Heart right ventricle (tissue), 16 donors: Measurements from ENCODE around the gene TRIM27. TPM values are rescaled to one million over a fixed set of nuclear protein-coding genes. Genes with fewer than 3 reads are reported as not detected.

Source experiments
- ATAC-seq, 8 donors: fragments of 200-7000 bp; cut with Tn5 transposase; one replicate each; pipeline ENCODE4 v1.9.1; 2020; ENCODE audit warnings: mild to moderate bottlenecking in 8 of 8, moderate library complexity in 8 of 8, moderate number of reproducible peaks in 1 of 8
- DNase-seq, 2 donors: peaks; one replicate each; pipeline ENCODE4 v3.0.0-alpha.2; 2020
- H3K27ac ChIP-seq, 10 donors: fragments of 200-600 bp; sonication (generic) in 2 of 10; one replicate each; pipeline versions ENCODE4 v1.5.0 to v1.8.0; 2020 to 2022; ENCODE audit warnings: mild to moderate bottlenecking in 3 of 10
- H3K27me3 ChIP-seq, 7 donors: fragments of 200-600 bp; one replicate each; pipeline ENCODE4 v1.8.0; 2021 to 2022; ENCODE audit warnings: mild to moderate bottlenecking in 2 of 7
- H3K36me3 ChIP-seq, 9 donors: fragments of 200-600 bp; sonication (generic) in 1 of 9; one replicate each; pipeline versions ENCODE4 v1.5.0 to v1.8.0; 2020 to 2022; ENCODE audit warnings: mild to moderate bottlenecking in 2 of 9
- H3K4me1 ChIP-seq, 9 donors: fragments of 200-600 bp; sonication (generic) in 1 of 9; one replicate each; pipeline versions ENCODE4 v1.5.0 to v1.8.0; 2020 to 2022; ENCODE audit warnings: mild to moderate bottlenecking in 4 of 9
- H3K4me3 ChIP-seq, 10 donors: fragments of 200-600 bp; sonication (generic) in 2 of 10; one replicate each; pipeline versions ENCODE4 v1.5.0 to v1.8.0; 2020 to 2022; ENCODE audit warnings: mild to moderate bottlenecking in 7 of 10, moderate library complexity in 2 of 10
- H3K9me3 ChIP-seq, 11 donors: fragments of 200-600 bp in 10 of 11; sonication (generic) in 2 of 11; one replicate each; pipeline versions ENCODE4 v1.5.0 to v1.8.0; 2013 to 2022; ENCODE audit warnings: mild to moderate bottlenecking in 2 of 11, control low read depth in 1 of 11, moderate library complexity in 1 of 11
- WGBS, 2 donors: extraction: QIAGEN DNeasy Blood & Tissue Kit; methylation state at CpG; one replicate each; pipeline ENCODE4 v1.1.7; 2013; ENCODE audit warnings: inconsistent platforms in 1 of 2; 5-methylcytosine and 5-hydroxymethylcytosine counted together
- intact Hi-C, 10 donors: fragments of 100-400 bp; cut with DNase I; formaldehyde crosslinking; loops; one replicate each; pipeline versions ENCODE4 v1.11.1 to v1.14.2; 2022
- polyA plus RNA-seq, 2 donors: library from polyadenylated mRNA; stranded (reverse); fragments of 200-250 nt; gene quantifications; one replicate each; pipeline ENCODE4 v1.2.3, GENCODE V29; 2013
- total RNA-seq, 10 donors: library from RNA; stranded (reverse); fragmentation: NEBNext Ultra II Directional in 3 of 10; extraction: Animal tissue kit (Norgen Biotek cat#: 25700) in 3 of 10; gene quantifications; one replicate each; pipeline versions ENCODE4 v1.2.1 to v1.2.4, GENCODE V29; 2021 to 2023
- TF ChIP-seq, protein P1 (sequence below), 9 donors: fragments of 200-600 bp; sonication (generic) in 2 of 9; IDR thresholded peaks; one replicate each; pipeline versions ENCODE4 v1.5.0 to v1.8.0; 2021 to 2022; ENCODE audit warnings: antibody characterized with exemption in 9 of 9, mild to moderate bottlenecking in 5 of 9, moderate library complexity in 1 of 9
- donor health status: Arrhythmogenic right ventricular cardiomyopathy.
- donor health status: ischemic (EF 13 %, LVEDD 7.1; RV severe dilation, severe dysfunction).
- donor health status: healthy with polysubstance abuse.
- donor health status: DM: no; HTN: yes; CAD: no.
- donor health status: DM: no; HTN: no; CAD: no.
- donor health status: ischemic (EF 25% LVEDD 6.9; RV normal size, moderate dysfunction).
- donor health status: ischemic (EF 25% LVEDD 5.7; RV mildly dilated, moderate dysfunction).
- donor health status: healthy.
- donor health status: DM: yes; HTN: yes; CAD: no.
- donor health status: Ischemic cardiomyopathy.
- donor health status: ischemic (EF 35%, LVEDD 5.7; RV mildly dilated, moderate dysfunction).
- donor health status: nonischemic (EF 11% LVEDD 7.7; RV severe dilation, severe dysfunction).
- donor health status: DM: yes; HTN: yes; CAD: no.
- donor health status: PGD.
- donor health status: ischemic (EF 29% LVEDD 5.4; RV normal size, mild dysfunction).
- donor health status: nonischemic (EF 23%, LVEDD 6.1; RV moderate dilation, normal function).

TRIM27 gene
- total and polyA plus RNA-seq, 12 donors, result 14.7 to 26.2 (median 18.6) TPM

DNA sequence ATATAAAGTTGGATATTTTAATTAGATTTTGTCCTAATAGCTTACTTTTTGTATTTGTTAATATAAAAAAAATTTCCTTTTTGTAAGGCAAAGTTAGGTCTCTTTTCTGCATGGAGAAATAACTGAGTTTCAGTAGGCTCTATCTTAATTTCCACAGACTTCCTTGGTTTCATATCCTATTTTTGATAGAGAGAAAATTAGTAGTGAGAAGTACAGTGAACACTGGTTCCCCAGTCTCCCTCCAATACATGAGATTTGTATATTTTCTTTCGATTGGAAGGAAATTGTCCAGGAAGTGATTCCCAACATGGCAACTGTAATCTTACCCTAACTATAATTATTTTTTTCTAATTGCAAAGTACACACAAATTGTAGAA is 26.4 kb downstream of the TRIM27 start:
- WGBS, 2 donors, result 22 to 41% methylated on average over 1 of the region's 1 CpG

DNA sequence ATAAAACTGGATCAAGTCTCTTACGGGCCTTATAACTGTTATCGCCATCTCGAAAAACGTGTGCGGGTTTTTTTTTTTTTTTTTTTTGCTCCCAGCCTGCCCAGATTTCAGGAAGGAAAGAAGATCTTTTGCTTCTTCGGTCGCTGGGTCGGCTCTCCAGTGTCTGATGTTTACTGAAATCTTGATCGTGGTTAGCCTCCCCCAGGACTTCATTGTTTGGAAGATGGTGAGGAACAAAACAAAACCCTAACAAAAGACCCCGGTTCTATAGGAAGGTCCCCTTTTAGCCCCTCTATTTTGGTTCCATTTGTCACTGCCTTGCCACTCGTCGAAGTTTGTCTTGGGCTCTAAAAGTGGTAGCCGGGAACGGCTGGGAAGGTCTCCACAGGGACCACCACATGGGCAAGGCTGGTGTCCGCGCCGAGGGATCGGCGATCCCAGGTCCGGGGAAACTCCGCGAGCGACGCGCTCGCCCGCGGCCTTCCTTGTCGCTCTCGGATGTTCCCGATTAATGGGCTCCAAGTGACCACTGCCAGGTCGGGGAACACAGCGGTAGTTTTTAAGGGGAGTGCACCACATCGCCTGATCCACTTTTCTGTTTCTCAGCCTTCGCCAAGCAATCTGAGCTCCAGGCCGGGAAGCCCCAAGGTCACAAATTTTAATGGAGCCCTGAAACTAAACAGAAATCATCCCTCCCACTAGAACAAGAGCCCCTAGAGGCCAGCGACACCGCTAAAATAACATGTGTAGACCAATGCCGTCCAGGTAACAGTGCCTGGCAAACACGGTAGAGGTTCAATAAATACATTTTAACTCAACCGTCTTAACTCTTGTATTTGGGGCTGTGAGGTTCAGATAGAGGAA is 27.0 kb downstream of the TRIM27 start:
- no peaks in the 10 kb centered on the region for H3K27me3 ChIP-seq
- TF ChIP-seq, protein P1, sequence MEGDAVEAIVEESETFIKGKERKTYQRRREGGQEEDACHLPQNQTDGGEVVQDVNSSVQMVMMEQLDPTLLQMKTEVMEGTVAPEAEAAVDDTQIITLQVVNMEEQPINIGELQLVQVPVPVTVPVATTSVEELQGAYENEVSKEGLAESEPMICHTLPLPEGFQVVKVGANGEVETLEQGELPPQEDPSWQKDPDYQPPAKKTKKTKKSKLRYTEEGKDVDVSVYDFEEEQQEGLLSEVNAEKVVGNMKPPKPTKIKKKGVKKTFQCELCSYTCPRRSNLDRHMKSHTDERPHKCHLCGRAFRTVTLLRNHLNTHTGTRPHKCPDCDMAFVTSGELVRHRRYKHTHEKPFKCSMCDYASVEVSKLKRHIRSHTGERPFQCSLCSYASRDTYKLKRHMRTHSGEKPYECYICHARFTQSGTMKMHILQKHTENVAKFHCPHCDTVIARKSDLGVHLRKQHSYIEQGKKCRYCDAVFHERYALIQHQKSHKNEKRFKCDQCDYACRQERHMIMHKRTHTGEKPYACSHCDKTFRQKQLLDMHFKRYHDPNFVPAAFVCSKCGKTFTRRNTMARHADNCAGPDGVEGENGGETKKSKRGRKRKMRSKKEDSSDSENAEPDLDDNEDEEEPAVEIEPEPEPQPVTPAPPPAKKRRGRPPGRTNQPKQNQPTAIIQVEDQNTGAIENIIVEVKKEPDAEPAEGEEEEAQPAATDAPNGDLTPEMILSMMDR (IDR thresholded peaks at IDR 0.05), result peak in 7 of 9 donors; percentile 14 to 52 (median 29)
- H3K4me1 ChIP-seq, result peaks cover 0 to 29% (median 10%) of the 10 kb centered on the region in 9 donors
- intact Hi-C loops, result loop anchor here in 9 of 10 donors (1.0 to 10.0 kb wide), 9 partner anchors 26 to 88 kb away; partner anchors contain the start of gene TRIM27 (in 4 of the 9)
- H3K9me3 ChIP-seq, result no peaks in the 10 kb centered on the region
- peaks cover 0 to 20% (median 8%) of the 10 kb centered on the region in 9 donors for H3K36me3 ChIP-seq
- peak; percentile 54 to 55 for DNase-seq
- peak; percentile 30 to 70 (median 54) for ATAC-seq
- H3K27ac ChIP-seq, result peak overlapping the region; percentile 91 to 99 (median 97)
- 0 to 1% methylated on average over 41 of the region's 41 CpGs for WGBS, 2 donors
- H3K4me3 ChIP-seq, result peak overlapping the region; percentile 50 to 78 (median 70)

More for the DNA sequence above, 26.4 kb downstream of the TRIM27 start:
- peaks cover 0 to 26% (median 14%) of the 10 kb centered on the region in 9 donors for H3K36me3 ChIP-seq
- TF ChIP-seq, protein P1 (IDR thresholded peaks at IDR 0.05), result no peak
- DNase-seq, result no peak
- peak overlapping the region; percentile 91 to 99 (median 97) for H3K27ac ChIP-seq
- intact Hi-C loops, result loop anchor here in 8 of 10 donors (2.0 to 10.0 kb wide), 6 partner anchors 25 to 87 kb away; partner anchors contain the start of gene TRIM27 (in 4 of the 8)
- no peaks in the 10 kb centered on the region for H3K27me3 ChIP-seq
- ATAC-seq, result no peak
- H3K4me3 ChIP-seq, result peak overlapping the region; percentile 50 to 78 (median 70)
- no peaks in the 10 kb centered on the region for H3K9me3 ChIP-seq
- peaks cover 0 to 29% (median 10%) of the 10 kb centered on the region in 9 donors for H3K4me1 ChIP-seq

DNA sequence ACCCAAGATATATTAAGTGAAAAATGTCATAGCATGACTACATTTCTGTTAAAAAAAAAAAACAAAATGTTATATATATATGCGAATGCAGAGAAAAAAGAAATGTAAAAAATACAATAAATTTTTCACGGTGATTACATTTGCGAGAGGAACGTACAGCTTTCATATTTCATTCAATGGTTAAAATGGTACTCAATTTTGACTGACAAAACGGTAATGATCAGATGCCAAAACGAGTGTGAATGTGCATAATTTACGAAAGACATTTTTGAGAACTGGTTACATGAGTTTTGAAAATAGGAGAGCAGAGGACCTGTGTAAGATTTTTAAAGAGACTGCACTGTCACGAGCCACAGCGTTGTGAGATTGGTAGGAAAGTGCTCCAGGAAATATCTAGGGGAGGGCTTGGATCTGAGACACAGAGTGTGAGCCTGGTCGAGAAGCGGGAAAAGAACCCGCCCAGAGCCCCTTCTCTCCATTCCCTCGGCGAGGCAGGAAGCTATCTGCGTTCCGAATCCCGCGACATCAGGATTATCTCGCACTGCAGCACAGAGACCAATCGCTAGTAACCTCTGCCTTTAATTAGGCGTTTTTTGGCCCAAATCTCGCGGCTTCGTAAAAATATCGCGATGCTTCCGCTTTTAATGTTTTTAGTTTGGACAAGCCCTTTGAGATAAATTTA is 28.5 kb downstream of the TRIM27 start:
- peaks cover 0 to 20% (median 10%) of the 10 kb centered on the region in 9 donors for H3K4me1 ChIP-seq
- WGBS, 2 donors, result 10 to 11% methylated on average over 27 of the region's 27 CpGs
- intact Hi-C loops, result loop anchor here in 8 of 10 donors (1.0 to 10.0 kb wide), 6 partner anchors 46 to 90 kb away; no protein-coding TSS in a partner anchor

More for the DNA sequence above, 28.5 kb downstream of the TRIM27 start:
- H3K36me3 ChIP-seq, result peaks cover 0 to 5% (median 0%) of the 10 kb centered on the region in 9 donors
- peak overlapping the region; percentile 91 to 99 (median 97) for H3K27ac ChIP-seq
- ATAC-seq (peak; percentile 88 to 93 (median 91)), DNase-seq (peak; percentile 85 to 95)
- H3K4me3 ChIP-seq, result peak overlapping the region; percentile 50 to 78 (median 70)
- TF ChIP-seq, protein P1 (IDR thresholded peaks at IDR 0.05), result no peak
- H3K27me3 ChIP-seq, result no peaks in the 10 kb centered on the region
- no peaks in the 10 kb centered on the region for H3K9me3 ChIP-seq
